Muscle of arm (tissue), 12 donors: ENCODE measurements around the gene PITPNM1. TPM values are rescaled to one million over a fixed set of nuclear protein-coding genes. Genes with fewer than 3 reads are reported as not detected.
"Not testable (repeated sequence)": the region's sequence is repeated elsewhere in the genome, so short reads cannot be mapped to it uniquely, and the experiment has no call there.

Experiments used
- DNase-seq: peaks from one replicate; pipeline ENCODE4 v3.0.0-alpha.2; 2013
- polyA plus RNA-seq, 12 donors: library from polyadenylated mRNA; unstranded; fragments of 120-200 nt; gene quantifications; one replicate each; pipeline ENCODE4 v1.2.1, GENCODE V29; 2013; ENCODE audit not compliant: insufficient read length in 12 of 12

Gene PITPNM1
- polyA plus RNA-seq, 12 donors = 4.7 to 52.6 (median 6.4) TPM; not detected in 1

GRCh38 chr11:67466367-67466766 is 38.8 kb downstream of the PITPNM1 start:
- no peak for DNase-seq

GRCh38 chr11:67465530-67465929 is 39.6 kb downstream of the PITPNM1 start:
- DNase-seq = not testable (repeated sequence)

GRCh38 chr11:67465189-67465510 is 40.0 kb downstream of the PITPNM1 start:
- DNase-seq = no peak

GRCh38 chr11:67464411-67465188 is 40.6 kb downstream of the PITPNM1 start:
- peak; percentile 60 for DNase-seq

- no peak for DNase-seq
Measured at GRCh38 chr11:67463680-67464410, 41.3 kb downstream of the PITPNM1 start.

- DNase-seq = no peak
Measured at GRCh38 chr11:67463186-67463585, 42.0 kb downstream of the PITPNM1 start.

GRCh38 chr11:67458266-67458665 is 46.9 kb downstream of the PITPNM1 start:
- no peak for DNase-seq

GRCh38 chr11:67457453-67457852 is 47.7 kb downstream of the PITPNM1 start:
- no peak for DNase-seq

- DNase-seq = no peak
Measured at GRCh38 chr11:67456068-67456705, 49.0 kb downstream of the PITPNM1 start.

- DNase-seq = no peak
Measured at GRCh38 chr11:67455054-67455453, 50.1 kb downstream of the PITPNM1 start, which contains the start of gene CABP4. Gene CABP4 (plus strand): TSS chr11:67455354. CDS start chr11:67455424, 70 bp downstream.

GRCh38 chr11:67453816-67454732 is 51.1 kb downstream of the PITPNM1 start:
- DNase-seq = no peak

- DNase-seq = no peak
Measured at GRCh38 chr11:67452141-67452952, 52.8 kb downstream of the PITPNM1 start, which contains the start of gene GPR152. Gene GPR152 (minus strand): TSS chr11:67452729. CDS start chr11:67452724, 5 bp downstream.

GRCh38 chr11:67451658-67451976 is 53.5 kb downstream of the PITPNM1 start:
- no peak for DNase-seq

- no peak for DNase-seq
Measured at GRCh38 chr11:67450796-67451657, 54.1 kb downstream of the PITPNM1 start.

- no peak for DNase-seq
Measured at GRCh38 chr11:67449116-67449844, 55.9 kb downstream of the PITPNM1 start.

GRCh38 chr11:67448220-67448609 is 56.9 kb downstream of the PITPNM1 start:
- DNase-seq = no peak

- DNase-seq = no peak
Measured at GRCh38 chr11:67445515-67445914, 59.6 kb downstream of the PITPNM1 start.

GRCh38 chr11:67442504-67443404 is 62.4 kb downstream of the PITPNM1 start:
- no peak for DNase-seq
